CD14-positive monocyte (primary cell): ENCODE measurements around the gene SPATA32. TPM values are rescaled to one million over a fixed set of nuclear protein-coding genes. Genes with fewer than 3 reads are reported as not detected.
A peak's percentile ranks its signal among the peaks of the same experiment; 100 is the strongest.

Experiments used
- DNase-seq, 3 donors: peaks; one replicate each; pipeline ENCODE4 v3.0.0-alpha.2; 2011 to 2022
- H2AFZ ChIP-seq: 2 replicates; pipeline ENCODE4 v1.6.0; 2012; ENCODE audit warnings: mild to moderate bottlenecking, low read depth, low read length, inconsistent platforms; ENCODE audit not compliant: insufficient read depth, poor library complexity, severe bottlenecking
- H3K27ac ChIP-seq, 2 donors: 1 replicate in 1 of 2; 2 replicates in 1 of 2; pipeline ENCODE4 v1.5.1; 2012 to 2013; ENCODE audit warnings: low read length in 2 of 2, control low read depth in 1 of 2, inconsistent platforms in 1 of 2, low read depth in 1 of 2, mild to moderate bottlenecking in 1 of 2
- H3K27me3 ChIP-seq, 2 donors: one replicate each; pipeline versions ENCODE4 v1.6.0 to v1.6.1; 2011 to 2013; ENCODE audit warnings: low read length in 2 of 2; ENCODE audit not compliant: control insufficient read depth in 2 of 2, insufficient read depth in 2 of 2
- H3K36me3 ChIP-seq, 2 donors: replicated peaks in 1 of 2; 1 replicate in 1 of 2; 2 replicates in 1 of 2; pipeline versions ENCODE4 v1.5.1 to v1.6.1; 2012 to 2013; ENCODE audit warnings: low read length in 2 of 2, control low read depth in 1 of 2, inconsistent platforms in 1 of 2, mild to moderate bottlenecking in 1 of 2; ENCODE audit not compliant: insufficient read depth in 2 of 2, control insufficient read depth in 1 of 2
- H3K4me1 ChIP-seq, 2 donors: 1 replicate in 1 of 2; 2 replicates in 1 of 2; pipeline versions ENCODE4 v1.5.1 to v1.6.1; 2012 to 2013; ENCODE audit warnings: low read length in 2 of 2, control low read depth in 1 of 2, inconsistent platforms in 1 of 2, mild to moderate bottlenecking in 1 of 2, moderate library complexity in 1 of 2; ENCODE audit not compliant: insufficient read depth in 2 of 2, control insufficient read depth in 1 of 2
- H3K4me2 ChIP-seq: replicated peaks from 2 replicates; pipeline ENCODE3; 2012; ENCODE audit warnings: low read length, moderate library complexity, mild to moderate bottlenecking; ENCODE audit not compliant: poor library complexity, severe bottlenecking; ENCODE audit errors: extremely low read depth
- H3K4me3 ChIP-seq, 3 experiments: fragments of 200-600 bp in 1 of 3; sonication (generic) in 1 of 3; replicated peaks in 1 of 3; 1 replicate in 2 of 3; 2 replicates in 1 of 3; pipeline ENCODE4 v1.5.1; 2011 to 2013; ENCODE audit warnings: low read length in 3 of 3, mild to moderate bottlenecking in 3 of 3, control low read depth in 2 of 3, low read depth in 2 of 3, inconsistent platforms in 1 of 3, moderate library complexity in 1 of 3
- H3K79me2 ChIP-seq: 2 replicates; pipeline ENCODE4 v1.6.0; 2012; ENCODE audit warnings: mild to moderate bottlenecking, control low read depth, inconsistent platforms, low read length, moderate library complexity; ENCODE audit not compliant: insufficient read depth
- H3K9ac ChIP-seq: 2 replicates; pipeline ENCODE4 v1.6.0; 2017; ENCODE audit warnings: low read length, mild to moderate bottlenecking; ENCODE audit not compliant: insufficient read depth, poor library complexity, severe bottlenecking
- H3K9me3 ChIP-seq, 2 donors: replicated peaks in 1 of 2; 1 replicate in 1 of 2; 2 replicates in 1 of 2; pipeline versions ENCODE4 v1.5.1 to v1.6.1; 2012 to 2013; ENCODE audit warnings: low read length in 2 of 2, control low read depth in 1 of 2; ENCODE audit not compliant: control insufficient read depth in 1 of 2, insufficient read depth in 1 of 2
- H4K20me1 ChIP-seq: 2 replicates; pipeline ENCODE4 v1.6.0; 2012; ENCODE audit warnings: mild to moderate bottlenecking, low read length, control low read depth, moderate library complexity; ENCODE audit not compliant: insufficient read depth
- H3K27ac Mint-ChIP-seq, 7 donors: one replicate each; pipeline ENCODE4 v1.8.0; 2020; ENCODE audit warnings: mild to moderate bottlenecking in 7 of 7, mixed read lengths in 7 of 7, moderate library complexity in 6 of 7, inconsistent platforms in 2 of 7
- H3K27me3 Mint-ChIP-seq, 3 donors: one replicate each; pipeline ENCODE4 v1.8.0; 2021 to 2022; ENCODE audit warnings: low read depth in 3 of 3, mild to moderate bottlenecking in 3 of 3, mixed read lengths in 3 of 3, moderate library complexity in 3 of 3, inconsistent platforms in 1 of 3
- H3K36me3 Mint-ChIP-seq, 2 donors: one replicate each; pipeline ENCODE4 v1.8.0; 2020; ENCODE audit warnings: mixed read lengths in 2 of 2, inconsistent platforms in 1 of 2, mild to moderate bottlenecking in 1 of 2
- H3K4me1 Mint-ChIP-seq: one replicate; pipeline ENCODE4 v1.8.0; 2020; ENCODE audit warnings: mild to moderate bottlenecking, mixed read lengths
- H3K4me3 Mint-ChIP-seq, 2 donors: one replicate each; pipeline ENCODE4 v1.8.0; 2020; ENCODE audit warnings: mild to moderate bottlenecking in 2 of 2, mixed read lengths in 2 of 2, moderate library complexity in 1 of 2
- H3K9me3 Mint-ChIP-seq, 7 donors: one replicate each; pipeline ENCODE4 v1.8.0; 2020 to 2022; ENCODE audit warnings: mixed read lengths in 7 of 7, mild to moderate bottlenecking in 6 of 7, moderate library complexity in 6 of 7, inconsistent platforms in 2 of 7
- CTCF ChIP-seq: fragments of 200-600 bp; IDR thresholded peaks from one replicate; pipeline ENCODE4 v1.8.0; 2022; ENCODE audit warnings: antibody characterized with exemption, mild to moderate bottlenecking
- WGBS: methylation state at CpG from one replicate; pipeline ENCODE4 v1.1.5; 2013; ENCODE audit warnings: missing lambda C conversion rate; ENCODE audit not compliant: insufficient coverage; 5-methylcytosine and 5-hydroxymethylcytosine counted together
- intact Hi-C, 2 donors: fragments of 100-400 bp; cut with micrococcal nuclease; formaldehyde crosslinking; loops; one replicate each; pipeline versions ENCODE4 v1.15.0 to v1.15.1; 2023
- polyA plus RNA-seq, 3 donors: library from polyadenylated mRNA; depleted of rRNA in 1 of 3; unstranded in 2 of 3; stranded (reverse) in 1 of 3; fragments of 300-500 nt in 2 of 3; fragments of >200 nt in 1 of 3; fragmentation: Illumina TruSeq in 2 of 3; gene quantifications; 1 replicate in 2 of 3; 2 replicates in 1 of 3; pipeline ENCODE4 v1.2.3, GENCODE V29; 2012 to 2021

Gene SPATA32
- polyA plus RNA-seq, 3 donors = not detected

- Mint-ChIP-seq H3K27ac (peak overlapping the region; percentile 98 to 100 (median 100)), H3K27me3 (peaks cover 0 to 4% (median 0%) of the 10 kb centered on the region in 3 donors), H3K9me3 (peaks cover 0 to 1% (median 0%) of the 10 kb centered on the region in 7 donors), H3K4me1 (peaks cover 96% of the 10 kb centered on the region), H3K36me3 (peaks cover 63 to 74% of the 10 kb centered on the region in 2 donors), H3K4me3 (peak overlapping the region; percentile 73 to 78)
- Histone ChIP-seq H3K36me3 (peaks cover 29 to 35% of the 10 kb centered on the region in 2 donors), H3K4me3 (peak overlapping the region in 2 of 3 experiments; percentile 27 to 71), H2AFZ (no peak overlapping the region), H3K4me2 (peak overlapping the region; percentile 98), H3K27ac (peak overlapping the region; percentile 93 to 99), H3K4me1 (peaks cover 95 to 97% of the 10 kb centered on the region in 2 donors), H3K79me2 (peaks cover 97% of the 10 kb centered on the region), H4K20me1 (peaks cover 63% of the 10 kb centered on the region), H3K9ac (peak overlapping the region; percentile 91), H3K27me3 (no peaks in the 10 kb centered on the region), H3K9me3 (no peaks in the 10 kb centered on the region)
- 75% methylated on average over 12 of the region's 16 CpGs for WGBS
- intact Hi-C loops = loop anchor here in 1 of 2 donors (1.0 to 5.0 kb wide), 2 partner anchors 9 to 87 kb away; partner anchors contain the start of genes FMNL1 and MAP3K14
- no peak for TF ChIP-seq CTCF
- DNase-seq = peak in 1 of 3 donors; percentile 60
These were observed 32.0 kb downstream of the SPATA32 start for GRCh38 chr17:45229681-45230409.

GRCh38 chr17:45228763-45229539 is 32.9 kb downstream of the SPATA32 start:
- Histone ChIP-seq H2AFZ (no peak overlapping the region), H3K36me3 (peaks cover 20 to 28% of the 10 kb centered on the region in 2 donors), H3K79me2 (peaks cover 98% of the 10 kb centered on the region), H3K4me3 (peak overlapping the region; percentile 15 to 99 (median 31)), H3K27me3 (no peaks in the 10 kb centered on the region), H3K9ac (peak overlapping the region; percentile 91), H3K4me1 (peaks cover 95 to 97% of the 10 kb centered on the region in 2 donors), H3K27ac (peak overlapping the region; percentile 93 to 99), H4K20me1 (peaks cover 57% of the 10 kb centered on the region), H3K4me2 (peak overlapping the region; percentile 98), H3K9me3 (no peaks in the 10 kb centered on the region)
- Mint-ChIP-seq H3K27me3 (peaks cover 0 to 4% (median 0%) of the 10 kb centered on the region in 3 donors), H3K27ac (peak overlapping the region; percentile 98 to 100 (median 100)), H3K4me1 (peaks cover 96% of the 10 kb centered on the region), H3K4me3 (peak overlapping the region; percentile 95 to 99), H3K36me3 (peaks cover 59 to 74% of the 10 kb centered on the region in 2 donors), H3K9me3 (peaks cover 0 to 1% (median 0%) of the 10 kb centered on the region in 7 donors)
- DNase-seq = peak; percentile 99 to 100 (median 99)
- no peak for TF ChIP-seq CTCF
- WGBS = 0% methylated on average over 6 of the region's 19 CpGs
- intact Hi-C loops = loop anchor here in 1 of 2 donors (1.0 to 5.0 kb wide), 2 partner anchors 8 to 88 kb away; partner anchors contain the start of genes FMNL1 and MAP3K14
